8988T (cell line): Measurements from ENCODE around the gene RNPEPL1.
A peak's percentile ranks its signal among the peaks of the same experiment; 100 is the strongest.

Experiments used
- DNase-seq: peaks from one replicate; pipeline ENCODE4 v3.0.0; 2011

Gene RNPEPL1

GRCh38 chr2:240577281-240578109, 9.2 kb downstream of the RNPEPL1 start:
- DNase-seq: no peak

GRCh38 chr2:240578110-240578450, 9.8 kb downstream of the RNPEPL1 start:
- no peak for DNase-seq

GRCh38 chr2:240578488-240578887, 10.2 kb downstream of the RNPEPL1 start:
- no peak for DNase-seq

- DNase-seq: no peak
These were observed 10.9 kb downstream of the RNPEPL1 start for GRCh38 chr2:240579071-240579762.

- no peak for DNase-seq
These were observed 11.7 kb downstream of the RNPEPL1 start for GRCh38 chr2:240579771-240580614.

- no peak for DNase-seq
These were observed 13.5 kb downstream of the RNPEPL1 start for GRCh38 chr2:240581811-240582210.

- DNase-seq: no peak
These were observed 14.5 kb downstream of the RNPEPL1 start for GRCh38 chr2:240582781-240583180.

GRCh38 chr2:240583774-240584173, 15.5 kb downstream of the RNPEPL1 start:
- DNase-seq: no peak

GRCh38 chr2:240584486-240585031, 16.3 kb downstream of the RNPEPL1 start:
- DNase-seq: no peak

- no peak for DNase-seq
These were observed 16.8 kb downstream of the RNPEPL1 start for GRCh38 chr2:240585101-240585500.

- no peak for DNase-seq
These were observed 17.5 kb downstream of the RNPEPL1 start for GRCh38 chr2:240585681-240586197.

GRCh38 chr2:240586198-240586918, 18.1 kb downstream of the RNPEPL1 start, which contains the start of gene CAPN10:
TSS of gene CAPN10 (plus strand) at chr2:240586734. CDS start at chr2:240586912, 178 bp downstream.
- DNase-seq: peak; percentile 94

GRCh38 chr2:240586919-240587800, 18.9 kb downstream of the RNPEPL1 start:
- DNase-seq: no peak

- no peak for DNase-seq
These were observed 19.8 kb downstream of the RNPEPL1 start for GRCh38 chr2:240588006-240588655.

GRCh38 chr2:240588669-240589068, 20.4 kb downstream of the RNPEPL1 start:
- DNase-seq: no peak

GRCh38 chr2:240589375-240589774, 21.1 kb downstream of the RNPEPL1 start:
- no peak for DNase-seq

GRCh38 chr2:240589850-240590525, 21.7 kb downstream of the RNPEPL1 start:
- no peak for DNase-seq

- no peak for DNase-seq
These were observed 22.4 kb downstream of the RNPEPL1 start for GRCh38 chr2:240590681-240591111.

- no peak for DNase-seq
These were observed 22.9 kb downstream of the RNPEPL1 start for GRCh38 chr2:240591226-240591625.

- DNase-seq: no peak
These were observed 23.5 kb downstream of the RNPEPL1 start for GRCh38 chr2:240591784-240592183.
